Transverse colon (tissue), 4 donors: ENCODE results near the gene RGS7.
"Not testable (repeated sequence)": the region's sequence is repeated elsewhere in the genome, so short reads cannot be mapped to it uniquely, and the experiment has no call there.

Experiments
- CTCF ChIP-seq, 5 experiments: fragments of 200-600 bp in 3 of 5; fragments of 450-650 bp in 2 of 5; sonication (generic) in 3 of 5; IDR thresholded peaks; 1 replicate in 2 of 5; 2 replicates in 3 of 5; pipeline ENCODE4 v1.5.1; 2016 to 2017; ENCODE audit warnings: antibody characterized with exemption in 5 of 5, inconsistent platforms in 3 of 5, mild to moderate bottlenecking in 2 of 5, moderate library complexity in 1 of 5
- POLR2A ChIP-seq: fragments of 450-650 bp; IDR thresholded peaks from one replicate; pipeline ENCODE4 v1.6.1; 2016; ENCODE audit warnings: antibody characterized with exemption, mild to moderate bottlenecking, moderate library complexity
- POLR2AphosphoS5 ChIP-seq, 3 donors: sonication (generic); formaldehyde crosslinking; IDR thresholded peaks; one replicate each; pipeline ENCODE4 v1.6.1; 2016; ENCODE audit warnings: antibody characterized with exemption in 3 of 3

- TF ChIP-seq CTCF (IDR thresholded peaks at IDR 0.05); POLR2A: not testable (repeated sequence)
- TF ChIP-seq POLR2AphosphoS5 (IDR thresholded peaks at IDR 0.05): peak in 1 of 3 donors; percentile 26
These were observed 573.3 kb downstream of the RGS7 start for GRCh38 chr1:240783728-240784137.
